ENCODE measurements around the gene USP48.

- TF ChIP-seq FOXA1 (IDR thresholded peaks at IDR 0.05): no peak
- TF ChIP-seq ZNF384 (IDR thresholded peaks at IDR 0.05): no peak
- no peak for TF ChIP-seq TARDBP (IDR thresholded peaks at IDR 0.05)
- no peak for TF ChIP-seq SP1 (IDR thresholded peaks at IDR 0.05)
Observed at GRCh38 chr1:21781815-21782348, 1.1 kb downstream of the USP48 start.
